A549 (cell line): Measurements from ENCODE around the gene MARF1.

Source experiments
- CEBPB ChIP-seq, 2 experiments: fragments of >200 bp in 1 of 2; sonication (Bioruptor Twin) in 1 of 2; formaldehyde crosslinking in 1 of 2; IDR thresholded peaks; 2 replicates each; pipeline ENCODE4 v1.6.1; 2012 to 2016
- ESRRA ChIP-seq: fragments of 150-350 bp; IDR thresholded peaks from 2 replicates; pipeline ENCODE4 v1.6.1; 2014; ENCODE audit warnings: mild to moderate bottlenecking, low read length, borderline replicate concordance
- FOSL2 ChIP-seq, 2 experiments: fragments of 450-650 bp in 1 of 2; fragments of >200 bp in 1 of 2; sonication (Bioruptor Twin) in 1 of 2; formaldehyde crosslinking; IDR thresholded peaks; 2 replicates each; pipeline versions ENCODE4 v1.5.0 to v1.6.1; 2016 to 2020; ENCODE audit warnings: mild to moderate bottlenecking in 1 of 2, moderate library complexity in 1 of 2
- MAFK ChIP-seq: fragments of 450-650 bp; IDR thresholded peaks from 2 replicates; pipeline ENCODE4 v1.6.1; 2014; ENCODE audit not compliant: partially characterized antibody
- PHF8 ChIP-seq: fragments of 200-600 bp; sonication (generic); IDR thresholded peaks from 2 replicates; pipeline ENCODE4 v1.6.1; 2016; ENCODE audit warnings: low read depth, mild to moderate bottlenecking, antibody characterized with exemption, moderate library complexity, borderline replicate concordance
- POLR2AphosphoS2 ChIP-seq: conservative IDR thresholded peaks from 2 replicates; pipeline ENCODE4 v1.6.1; 2012; ENCODE audit warnings: low read length, improper control_type of control experiment, inconsistent platforms
- SMC3 ChIP-seq: fragments of >200 bp; sonication (Bioruptor Twin); formaldehyde crosslinking; IDR thresholded peaks from 3 replicates; pipeline ENCODE4 v1.6.1; 2018; ENCODE audit warnings: inconsistent platforms
- TF ChIP-seq, protein P1 (sequence below): fragments of >200 bp; sonication (Bioruptor Twin); formaldehyde crosslinking; IDR thresholded peaks from 3 replicates; pipeline ENCODE4 v1.5.1; 2016

DNA sequence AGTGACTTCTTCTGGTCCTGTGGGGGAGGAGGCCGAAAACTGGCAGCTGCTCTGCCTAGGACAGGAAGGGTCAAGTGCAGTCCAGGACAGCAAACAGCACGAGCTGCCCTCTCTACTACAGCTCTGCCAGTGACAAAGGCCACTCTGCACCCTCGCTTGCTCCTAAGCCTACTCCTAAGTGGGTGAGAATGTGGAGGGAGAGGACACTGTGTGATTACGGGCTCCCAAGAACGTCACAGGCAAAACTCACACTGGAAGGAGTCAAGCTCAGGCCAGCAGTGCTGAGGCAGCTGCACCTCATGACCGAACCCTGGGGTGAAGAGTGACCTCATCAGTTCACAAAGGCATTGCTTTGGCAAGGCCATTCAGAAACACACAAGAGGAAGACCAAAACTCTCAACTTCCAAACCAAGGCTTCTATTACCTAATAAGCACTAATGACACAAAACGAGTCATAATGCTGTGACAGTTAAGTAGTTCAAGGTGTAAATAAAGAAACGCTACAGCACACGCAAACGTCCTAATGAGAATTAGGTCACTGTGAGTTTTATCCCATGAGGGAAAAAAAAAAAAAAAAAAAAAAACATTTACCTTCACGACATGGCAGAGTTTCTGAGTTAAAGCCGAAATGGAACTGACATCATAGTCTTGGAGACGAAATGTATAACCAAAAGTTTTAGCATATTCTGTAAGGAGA lies 35.1 kb downstream of the MARF1 start:
- TF ChIP-seq, protein P1, sequence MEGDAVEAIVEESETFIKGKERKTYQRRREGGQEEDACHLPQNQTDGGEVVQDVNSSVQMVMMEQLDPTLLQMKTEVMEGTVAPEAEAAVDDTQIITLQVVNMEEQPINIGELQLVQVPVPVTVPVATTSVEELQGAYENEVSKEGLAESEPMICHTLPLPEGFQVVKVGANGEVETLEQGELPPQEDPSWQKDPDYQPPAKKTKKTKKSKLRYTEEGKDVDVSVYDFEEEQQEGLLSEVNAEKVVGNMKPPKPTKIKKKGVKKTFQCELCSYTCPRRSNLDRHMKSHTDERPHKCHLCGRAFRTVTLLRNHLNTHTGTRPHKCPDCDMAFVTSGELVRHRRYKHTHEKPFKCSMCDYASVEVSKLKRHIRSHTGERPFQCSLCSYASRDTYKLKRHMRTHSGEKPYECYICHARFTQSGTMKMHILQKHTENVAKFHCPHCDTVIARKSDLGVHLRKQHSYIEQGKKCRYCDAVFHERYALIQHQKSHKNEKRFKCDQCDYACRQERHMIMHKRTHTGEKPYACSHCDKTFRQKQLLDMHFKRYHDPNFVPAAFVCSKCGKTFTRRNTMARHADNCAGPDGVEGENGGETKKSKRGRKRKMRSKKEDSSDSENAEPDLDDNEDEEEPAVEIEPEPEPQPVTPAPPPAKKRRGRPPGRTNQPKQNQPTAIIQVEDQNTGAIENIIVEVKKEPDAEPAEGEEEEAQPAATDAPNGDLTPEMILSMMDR, result no peak
- no peak for TF ChIP-seq FOSL2 (IDR thresholded peaks at IDR 0.05)
- TF ChIP-seq FOSL2 (CRISPR knock-in tag; IDR thresholded peaks at IDR 0.05), result no peak
- TF ChIP-seq PHF8, result no peak
- no peak for TF ChIP-seq SMC3
- TF ChIP-seq CEBPB (IDR thresholded peaks at IDR 0.05), result no peak
- no peak for TF ChIP-seq ESRRA
- TF ChIP-seq MAFK, result no peak
- no peak for TF ChIP-seq POLR2AphosphoS2
